Activated T-cell treated with anti-CD3 and anti-CD28 coated beads for 48 hours (primary cell): Measurements from ENCODE around the gene ATL2.

Experiments used
- DNase-seq: peaks from one replicate; pipeline ENCODE4 v3.0.0-alpha.2; 2020; ENCODE audit warnings: low read depth

ATL2 gene

DNA sequence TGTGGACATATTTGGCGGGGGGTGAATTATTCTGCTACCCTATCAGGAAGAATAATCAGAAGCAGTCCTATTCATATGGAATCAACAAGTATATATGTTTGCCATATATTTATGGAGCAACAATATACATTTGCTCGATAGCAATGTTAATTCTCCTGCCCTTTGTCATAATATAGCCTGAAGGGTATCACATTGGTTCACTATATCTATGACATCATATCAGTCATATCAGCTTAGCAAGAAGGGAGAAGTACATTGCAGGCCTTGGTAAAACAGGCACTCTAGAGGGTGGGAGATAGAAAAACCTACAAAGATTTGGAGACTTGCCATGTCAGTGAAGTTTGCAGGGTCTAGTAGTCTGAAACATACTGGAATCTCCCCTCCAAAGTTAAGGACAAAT lies 128.4 kb downstream of the ATL2 start:
- no peak for DNase-seq

DNA sequence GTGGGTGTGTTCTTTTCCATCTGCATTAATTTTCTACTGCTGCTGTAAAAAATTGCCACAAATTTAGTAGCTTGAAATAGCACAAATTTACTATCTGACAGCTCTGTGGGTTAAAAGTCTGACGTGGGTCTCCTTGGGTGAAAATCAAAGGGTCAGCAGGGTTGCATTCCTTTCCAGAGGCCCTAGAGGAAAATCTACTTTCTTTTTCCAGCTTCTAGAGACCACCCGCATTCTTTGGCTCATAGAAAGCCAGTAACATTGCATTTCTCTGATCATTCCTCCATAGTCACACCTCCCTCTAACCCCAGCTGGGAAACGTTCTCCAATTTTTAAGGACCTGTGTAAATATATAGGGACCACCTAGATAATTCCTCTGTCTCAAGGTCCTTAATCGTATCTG lies 128.8 kb downstream of the ATL2 start:
- no peak for DNase-seq

DNA sequence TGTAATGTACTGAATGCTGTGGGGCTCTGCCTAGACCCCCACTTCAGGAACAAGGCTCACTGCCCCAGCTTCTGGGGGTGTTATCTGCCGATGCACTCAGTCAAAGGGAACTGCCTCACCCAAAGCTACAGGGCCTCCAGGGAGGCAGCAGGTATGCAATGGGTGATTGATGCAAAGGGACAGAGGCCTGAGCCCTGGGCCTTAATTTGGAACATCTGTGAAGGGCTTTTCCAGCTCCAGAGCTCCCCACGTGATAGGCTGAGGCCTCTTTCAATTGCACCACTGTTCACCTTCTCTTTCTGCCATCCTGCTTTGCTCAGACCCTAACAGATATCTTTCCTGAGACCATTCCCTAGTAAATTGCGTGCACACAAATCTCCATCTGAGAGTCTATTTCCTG lies 131.0 kb downstream of the ATL2 start:
- no peak for DNase-seq

DNA sequence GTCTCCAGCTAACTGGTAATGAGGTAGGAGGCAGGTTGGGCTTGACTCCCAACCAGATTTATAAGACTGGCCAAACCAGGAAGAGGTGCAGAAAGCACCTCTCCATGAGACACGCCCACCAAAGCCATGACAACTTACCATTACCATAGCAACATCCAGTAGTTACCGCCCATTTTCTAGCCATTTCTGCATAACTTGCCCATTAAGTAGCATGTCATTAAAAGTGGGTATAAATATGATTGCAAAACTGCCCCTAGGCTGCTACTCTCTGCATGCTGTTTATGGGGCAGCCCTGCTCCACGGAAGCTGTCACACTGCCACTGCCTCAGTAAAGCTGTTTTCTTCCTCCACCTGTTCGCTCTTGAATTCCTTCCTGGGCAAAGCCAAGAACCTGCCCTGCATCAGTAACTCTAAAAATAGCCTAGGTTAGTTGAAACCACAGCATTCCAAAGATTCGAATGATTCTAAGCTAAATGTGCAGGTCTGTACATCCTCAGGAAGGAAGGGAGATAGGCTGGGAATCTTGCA lies 131.9 kb downstream of the ATL2 start:
- DNase-seq: no peak

DNA sequence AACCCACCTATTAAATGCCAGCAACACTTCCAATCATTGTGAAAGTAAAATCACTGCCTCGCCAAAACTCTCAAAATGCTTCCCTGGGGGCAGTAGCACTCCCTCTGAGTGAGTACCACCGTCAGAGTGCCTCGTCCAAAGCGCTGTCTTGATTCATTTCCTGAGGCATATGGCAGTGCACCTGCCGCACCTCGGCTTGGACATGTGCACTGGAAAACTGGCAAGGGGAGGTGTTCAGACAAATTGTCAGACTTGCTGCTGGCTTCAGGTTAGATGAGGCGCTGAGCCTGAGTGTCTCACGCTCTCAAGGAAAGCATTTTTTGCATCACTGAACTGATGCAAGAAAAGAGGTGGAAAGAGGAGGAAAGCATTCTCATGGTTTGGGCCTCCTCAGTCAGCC lies 132.8 kb downstream of the ATL2 start:
- DNase-seq: no peak
